GM18873 (cell line): ENCODE data around the gene TMEM203.
"Not testable (repeated sequence)": the region's sequence is repeated elsewhere in the genome, so short reads cannot be mapped to it uniquely, and the experiment has no call there.

Experiments used
- ATAC-seq: cut with Tn5 transposase; IDR thresholded peaks from one replicate; pipeline ENCODE4 v1.9.1; 2021; ENCODE audit warnings: mild to moderate bottlenecking, moderate library complexity, moderate number of reproducible peaks; ENCODE audit not compliant: unreplicated experiment, low FRiP score

TMEM203 gene, protein sequence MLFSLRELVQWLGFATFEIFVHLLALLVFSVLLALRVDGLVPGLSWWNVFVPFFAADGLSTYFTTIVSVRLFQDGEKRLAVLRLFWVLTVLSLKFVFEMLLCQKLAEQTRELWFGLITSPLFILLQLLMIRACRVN

DNA sequence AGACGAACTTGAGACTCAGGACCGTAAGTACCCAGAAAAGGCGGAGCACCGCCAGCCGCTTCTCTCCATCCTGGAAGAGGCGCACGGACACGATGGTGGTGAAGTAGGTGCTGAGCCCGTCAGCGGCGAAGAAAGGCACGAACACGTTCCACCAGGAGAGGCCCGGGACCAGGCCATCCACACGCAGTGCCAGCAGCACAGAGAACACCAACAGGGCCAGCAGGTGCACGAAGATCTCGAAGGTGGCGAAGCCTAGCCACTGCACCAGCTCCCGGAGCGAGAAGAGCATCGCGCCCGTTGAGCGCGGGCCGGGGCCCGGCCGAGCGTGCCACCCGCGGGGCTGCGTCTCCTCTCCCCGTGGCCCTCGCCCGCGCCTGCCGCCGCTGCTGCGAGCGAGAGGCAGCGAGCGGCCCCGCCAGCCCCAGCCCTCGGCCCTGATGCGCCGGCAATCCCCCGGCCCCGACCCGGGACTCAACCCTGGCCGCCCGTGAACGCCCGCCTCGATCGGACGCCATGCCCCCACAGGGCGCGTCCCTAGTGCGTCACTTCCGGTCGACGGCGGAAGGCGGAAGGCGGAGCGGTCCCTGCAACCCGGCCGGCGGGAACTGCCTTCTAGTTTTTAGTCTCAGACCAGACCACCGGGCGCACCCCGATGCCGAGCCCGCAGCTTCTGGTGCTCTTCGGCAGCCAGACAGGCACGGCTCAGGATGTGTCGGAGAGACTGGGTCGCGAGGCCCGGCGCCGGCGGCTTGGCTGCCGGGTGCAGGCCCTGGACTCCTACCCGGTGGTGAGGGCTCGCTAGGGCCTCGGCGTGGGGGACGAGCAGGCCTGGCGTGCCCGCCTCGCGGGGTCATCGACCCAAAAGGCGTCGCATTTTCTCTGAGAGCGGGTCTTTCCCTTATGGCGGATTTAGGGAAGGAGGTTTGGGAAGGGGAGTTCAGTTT, at the start of gene TMEM203, which contains the start of gene NDOR1:
Gene TMEM203 (minus strand): TSS at position 523 of the 944 bp plus-strand sequence. CDS start 234 bp downstream, at position 289.
Gene NDOR1 (plus strand): TSS at position 575 of the 944 bp plus-strand sequence. CDS start 78 bp downstream, at position 653.
- no peak for ATAC-seq

DNA sequence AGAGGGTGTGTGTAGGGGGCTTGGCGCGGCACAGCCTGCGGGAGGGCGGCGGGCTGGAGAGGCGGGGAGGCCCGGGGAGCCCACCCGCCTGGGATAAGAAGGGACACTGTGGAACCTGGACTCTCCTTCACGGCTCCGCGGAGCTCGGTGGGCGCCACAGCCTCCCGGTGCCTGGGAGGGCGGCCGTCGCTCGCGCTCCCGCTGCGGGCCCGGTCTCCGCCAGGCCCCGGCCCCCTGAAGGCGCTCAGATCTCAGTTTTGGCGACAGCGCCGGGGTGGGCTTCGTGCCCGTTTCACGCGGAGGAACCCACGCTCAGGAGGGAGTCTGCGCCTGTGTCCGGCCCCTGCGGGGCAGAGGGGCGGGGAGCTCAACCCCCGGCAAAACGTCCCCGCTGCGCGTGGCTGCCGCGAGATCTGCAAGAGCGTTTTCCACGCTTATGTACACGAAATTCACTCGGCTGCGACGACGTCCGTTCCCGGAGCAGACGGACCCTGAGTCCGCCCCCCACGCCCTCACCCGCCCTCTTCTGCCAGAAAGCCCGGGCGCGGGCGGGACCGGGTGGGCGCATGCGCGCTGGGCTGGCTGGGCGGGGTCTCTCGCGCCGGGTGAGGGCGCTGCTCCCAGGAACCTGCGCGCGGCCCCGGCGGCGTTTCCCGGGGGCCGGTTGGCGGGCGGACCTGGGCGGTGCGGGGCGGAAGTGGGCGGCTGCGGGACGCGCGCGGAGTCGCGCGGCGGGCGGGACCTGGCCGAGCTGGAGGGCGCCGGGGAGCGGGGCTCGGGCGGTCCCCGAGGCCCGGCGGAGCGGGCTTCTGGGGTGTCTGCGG, 49.4 kb upstream of the TMEM203 start, which contains the start of gene NELFB:
Gene NELFB (plus strand): TSS at position 704 of the 824 bp plus-strand sequence.
- ATAC-seq = peak; percentile 50

DNA sequence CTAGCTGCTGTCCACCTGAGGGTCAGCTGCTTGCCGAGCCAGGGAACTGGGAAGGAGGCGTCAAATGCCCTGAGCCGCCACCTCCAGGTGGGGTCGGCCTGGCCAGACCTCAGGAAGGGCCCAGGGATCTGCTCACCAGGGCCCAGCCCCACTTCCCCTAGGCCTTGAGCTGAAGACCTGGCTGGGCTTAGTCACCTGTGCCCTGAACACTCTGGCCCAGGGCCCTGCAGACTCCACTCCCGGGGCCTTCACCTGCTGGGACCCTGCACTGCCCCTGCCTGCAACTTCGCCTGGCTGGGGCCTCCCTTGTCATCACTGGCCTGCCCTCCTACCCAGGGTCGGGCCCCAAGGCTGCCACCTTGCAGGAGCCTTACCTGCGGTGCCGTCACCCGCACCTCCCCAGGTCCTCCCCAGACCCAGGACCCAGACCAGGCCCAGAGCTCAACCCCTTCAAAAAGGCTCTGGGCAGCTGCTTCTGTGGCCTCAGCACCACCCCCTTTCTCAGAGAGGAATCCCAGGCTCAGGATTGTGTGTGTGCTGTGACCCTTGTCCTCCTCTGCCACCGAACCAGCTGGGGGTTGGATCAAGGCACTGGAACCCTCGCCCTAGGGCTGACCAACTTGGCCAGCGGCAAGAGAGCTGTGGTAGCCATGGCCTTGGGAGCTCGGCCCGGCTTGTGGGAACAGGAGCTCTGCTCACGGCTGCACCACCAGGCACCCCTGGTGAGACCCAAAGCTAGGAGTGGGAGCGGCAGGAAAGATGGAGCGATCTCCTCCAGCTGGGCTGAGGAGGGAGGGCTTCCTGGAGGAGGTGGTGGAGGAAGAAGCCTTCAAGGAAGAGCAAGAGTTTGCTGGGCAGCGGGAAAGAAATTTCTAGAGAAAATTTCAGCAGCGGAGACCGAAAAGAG, 48.5 kb upstream of the TMEM203 start:
- no peak for ATAC-seq

GRCh38 chr9:137252555-137253506, 47.4 kb upstream of the TMEM203 start:
- ATAC-seq = no peak

DNA sequence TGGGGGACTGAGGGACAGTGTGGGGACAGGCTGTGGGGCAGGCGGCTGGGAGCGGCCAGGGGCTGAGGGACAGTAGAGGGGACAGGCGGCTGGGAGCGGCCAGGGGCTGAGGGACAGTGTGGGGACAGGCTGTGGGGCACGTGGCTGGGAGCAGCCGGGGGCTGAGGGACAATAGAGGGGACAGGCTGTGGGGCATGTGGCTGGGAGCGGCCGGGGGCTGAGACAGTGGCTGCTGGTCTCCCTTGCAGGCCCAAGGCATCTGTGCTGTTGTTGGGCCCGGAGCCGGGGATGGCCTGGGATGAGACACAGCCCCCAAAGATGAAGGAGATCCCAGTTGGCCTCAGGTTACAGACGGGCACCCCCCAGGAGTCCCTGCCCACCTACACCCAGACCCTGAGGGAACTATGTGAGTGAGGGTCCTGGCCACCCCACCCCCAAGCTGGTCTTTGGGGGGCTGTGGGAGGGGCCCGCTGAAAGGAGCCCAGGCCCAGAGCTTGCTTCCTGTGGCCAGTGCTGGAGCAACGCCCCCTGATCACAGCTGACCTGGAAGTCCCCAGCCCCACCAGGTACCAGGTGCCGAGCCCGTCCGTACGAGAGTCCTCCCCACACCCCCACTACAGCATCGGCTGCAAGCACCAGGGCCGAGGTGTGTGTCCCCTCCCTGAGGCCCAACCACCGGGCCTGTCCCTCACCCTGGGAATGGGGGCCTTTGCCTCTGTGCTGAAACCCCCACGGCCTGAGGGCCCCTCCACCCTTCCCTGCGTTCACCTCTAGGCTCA, 46.2 kb upstream of the TMEM203 start:
- no peak for ATAC-seq

- ATAC-seq = no peak
These were observed 45.7 kb upstream of the TMEM203 start, which contains the start of gene STPG3 for GRCh38 chr9:137251194-137251461. TSS of gene STPG3 (plus strand) at chr9:137251286. CDS start at chr9:137251287, 1 bp downstream.

- no peak for ATAC-seq
These were observed 45.1 kb upstream of the TMEM203 start for GRCh38 chr9:137250329-137251193.

GRCh38 chr9:137247916-137248175, 42.4 kb upstream of the TMEM203 start:
- no peak for ATAC-seq

- ATAC-seq = no peak
These were observed 41.9 kb upstream of the TMEM203 start for GRCh38 chr9:137247135-137247915.

GRCh38 chr9:137245450-137246421, 40.3 kb upstream of the TMEM203 start:
- ATAC-seq = no peak

DNA sequence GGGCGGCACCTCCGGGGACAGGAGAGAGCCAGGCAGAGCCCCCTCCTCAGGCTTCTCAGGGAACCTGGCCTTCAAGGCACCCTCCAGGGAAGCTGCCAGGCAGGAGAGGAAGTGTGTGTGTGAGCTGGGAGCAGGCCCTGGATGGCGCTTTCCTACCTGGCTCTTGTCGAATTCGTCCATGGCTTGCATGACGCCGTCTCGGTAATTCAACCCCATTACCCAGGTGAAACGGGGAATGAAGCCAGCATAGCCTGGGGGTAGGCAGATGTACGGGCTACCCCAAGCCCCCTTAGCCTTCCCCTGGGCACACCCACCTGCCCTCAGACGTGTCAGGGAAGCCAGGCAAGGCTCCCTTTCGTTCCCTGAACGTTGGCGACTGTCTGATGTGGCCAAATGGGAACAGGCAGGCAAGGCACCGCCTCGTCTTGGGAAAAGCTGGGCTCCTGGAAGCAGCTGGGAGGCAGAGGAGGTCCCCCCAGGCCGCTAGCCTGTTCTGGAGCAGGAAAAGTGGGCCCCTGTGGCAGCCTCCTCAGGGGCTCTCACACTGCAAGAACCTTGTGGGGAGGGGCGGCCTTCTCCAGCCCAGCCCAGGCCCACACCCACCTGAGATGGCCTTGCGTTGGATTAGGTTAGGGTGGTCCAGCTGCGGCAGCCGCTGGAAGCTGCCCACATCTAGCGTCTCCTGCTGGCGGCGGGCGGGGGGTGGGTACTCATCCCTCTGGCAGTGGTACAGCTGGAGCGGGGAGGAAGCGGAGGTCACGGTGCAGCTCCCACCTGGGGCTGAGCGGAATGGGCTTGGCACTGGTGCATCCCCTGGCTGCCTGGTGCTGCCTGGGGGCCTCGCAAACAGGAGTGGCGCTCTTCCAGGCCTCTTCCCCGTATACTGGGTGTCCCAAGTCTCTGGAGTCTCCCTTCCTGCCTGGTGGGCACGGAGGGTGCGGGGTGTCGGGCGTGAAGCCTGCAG, 39.3 kb upstream of the TMEM203 start:
- no peak for ATAC-seq

- ATAC-seq = no peak
These were observed 38.4 kb upstream of the TMEM203 start for GRCh38 chr9:137243626-137244485.

- ATAC-seq = not testable (repeated sequence)
These were observed 37.8 kb upstream of the TMEM203 start for GRCh38 chr9:137243266-137243625.
